ENCODE measurements around the gene C20orf202.
A peak's percentile ranks its signal among the peaks of the same experiment; 100 is the strongest.

C20orf202 gene

DNA sequence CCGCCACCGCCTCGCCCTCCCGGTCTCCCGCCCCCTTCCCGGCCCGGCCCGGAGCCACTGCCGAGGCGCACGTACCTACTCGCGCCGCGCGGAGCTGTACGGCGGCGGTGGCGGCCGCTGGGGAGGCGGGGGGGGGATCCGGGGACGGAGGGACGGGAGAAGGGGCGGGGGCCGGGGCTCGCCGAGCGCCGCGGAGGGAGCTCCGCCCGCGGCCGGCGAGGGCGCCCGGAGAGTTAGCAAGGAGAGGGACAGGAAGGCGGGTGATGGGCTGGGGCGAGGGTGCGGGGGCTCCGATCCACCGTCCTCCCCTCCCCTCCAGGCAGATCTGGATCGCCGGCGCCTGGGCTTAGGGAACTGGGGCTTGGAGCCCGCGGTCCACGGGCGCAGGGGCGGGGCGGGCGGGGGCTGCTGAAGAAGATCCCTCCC is 17.9 kb upstream of the C20orf202 start:
- peaks cover 44% of the 10 kb centered on the region for H3K27me3 ChIP-seq (ENCODE audit: control insufficient read depth, insufficient read depth, low read length)
- peaks cover 4% of the 10 kb centered on the region for H3K36me3 ChIP-seq (ENCODE audit: control insufficient read depth, insufficient read depth, low read length)
- no peaks in the 10 kb centered on the region for H3K9me3 ChIP-seq (ENCODE audit: control insufficient read depth, insufficient read depth, low read length)
- no peak overlapping the region for H3K9ac ChIP-seq (ENCODE audit: low read depth, low read length)
- H3K4me3 ChIP-seq (ENCODE audit: low read depth, low read length): peak overlapping the region; percentile 56
- H3K4me1 ChIP-seq (ENCODE audit: control insufficient read depth, insufficient read depth, low read length): peaks cover 2% of the 10 kb centered on the region

DNA sequence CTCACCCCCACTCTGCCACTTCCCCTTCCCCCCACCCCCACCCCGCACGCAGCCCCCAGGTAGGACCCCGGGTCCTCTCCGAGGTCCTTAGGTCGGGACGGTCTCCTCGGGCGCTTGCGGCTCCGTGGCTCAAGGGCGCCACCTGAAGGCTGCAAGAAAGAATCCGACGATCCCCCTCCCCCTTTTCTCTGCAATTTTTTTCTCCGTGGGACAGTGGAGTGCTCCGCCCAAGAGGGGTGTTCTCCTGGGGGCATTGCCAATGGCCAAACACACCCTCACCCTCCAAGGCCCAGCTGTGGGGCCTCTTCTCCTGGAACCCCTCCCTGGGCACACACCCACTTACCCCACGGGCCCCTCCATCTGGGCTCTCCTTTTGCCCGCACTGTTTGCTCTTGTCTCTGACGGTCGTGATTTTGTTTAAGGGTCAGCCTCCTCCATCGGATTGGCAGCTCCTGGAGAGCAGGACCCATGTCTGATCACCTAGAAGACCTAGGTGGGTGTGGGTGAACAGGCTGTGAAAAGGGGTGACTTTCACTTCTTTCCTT is 17.4 kb upstream of the C20orf202 start:
- H3K36me3 ChIP-seq (ENCODE audit: control insufficient read depth, insufficient read depth, low read length): peaks cover 2% of the 10 kb centered on the region
- no peaks in the 10 kb centered on the region for H3K9me3 ChIP-seq (ENCODE audit: control insufficient read depth, insufficient read depth, low read length)
- H3K27me3 ChIP-seq (ENCODE audit: control insufficient read depth, insufficient read depth, low read length): peaks cover 46% of the 10 kb centered on the region
- H3K4me1 ChIP-seq (ENCODE audit: control insufficient read depth, insufficient read depth, low read length): peaks cover 2% of the 10 kb centered on the region
- H3K9ac ChIP-seq (ENCODE audit: low read depth, low read length): no peak overlapping the region
- peak overlapping the region; percentile 22 for H3K4me3 ChIP-seq (ENCODE audit: low read depth, low read length)

DNA sequence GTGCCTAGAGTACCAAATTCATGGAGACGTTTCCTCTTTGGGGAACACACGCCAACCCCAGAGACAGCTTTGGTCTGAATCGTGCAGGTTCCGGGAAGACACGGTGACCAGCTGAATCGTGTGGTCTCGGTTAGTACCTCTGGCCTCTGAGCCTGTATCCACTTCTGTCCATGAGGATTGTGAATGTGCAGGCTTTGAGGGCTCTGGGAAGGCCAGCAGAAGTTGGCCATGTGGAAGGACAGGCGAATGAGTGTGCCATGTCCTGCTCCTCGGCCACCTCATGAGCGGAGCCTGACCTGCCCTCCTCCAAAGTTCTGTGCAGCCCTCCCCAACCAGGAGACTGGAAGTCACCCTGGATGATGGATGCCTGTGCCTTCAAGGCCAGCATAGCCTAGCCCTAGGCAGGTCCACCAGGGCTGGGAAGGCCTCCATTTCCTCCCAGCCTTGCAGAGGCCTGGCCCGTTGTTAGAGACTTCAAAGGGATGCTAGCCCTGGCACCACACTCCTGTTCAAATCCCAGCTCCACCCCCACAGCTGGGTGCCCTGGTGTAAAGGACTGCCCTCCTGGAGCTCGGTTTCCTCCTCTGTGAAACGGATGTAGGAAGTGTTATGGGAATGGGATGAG is 16.8 kb upstream of the C20orf202 start:
- Histone ChIP-seq H3K4me3 (ENCODE audit: low read depth, low read length) (no peak overlapping the region), H3K4me1 (ENCODE audit: control insufficient read depth, insufficient read depth, low read length) (peaks cover 2% of the 10 kb centered on the region), H3K36me3 (ENCODE audit: control insufficient read depth, insufficient read depth, low read length) (no peaks in the 10 kb centered on the region), H3K9ac (ENCODE audit: low read depth, low read length) (no peak overlapping the region), H3K9me3 (ENCODE audit: control insufficient read depth, insufficient read depth, low read length) (no peaks in the 10 kb centered on the region), H3K27me3 (ENCODE audit: control insufficient read depth, insufficient read depth, low read length) (peaks cover 46% of the 10 kb centered on the region)

DNA sequence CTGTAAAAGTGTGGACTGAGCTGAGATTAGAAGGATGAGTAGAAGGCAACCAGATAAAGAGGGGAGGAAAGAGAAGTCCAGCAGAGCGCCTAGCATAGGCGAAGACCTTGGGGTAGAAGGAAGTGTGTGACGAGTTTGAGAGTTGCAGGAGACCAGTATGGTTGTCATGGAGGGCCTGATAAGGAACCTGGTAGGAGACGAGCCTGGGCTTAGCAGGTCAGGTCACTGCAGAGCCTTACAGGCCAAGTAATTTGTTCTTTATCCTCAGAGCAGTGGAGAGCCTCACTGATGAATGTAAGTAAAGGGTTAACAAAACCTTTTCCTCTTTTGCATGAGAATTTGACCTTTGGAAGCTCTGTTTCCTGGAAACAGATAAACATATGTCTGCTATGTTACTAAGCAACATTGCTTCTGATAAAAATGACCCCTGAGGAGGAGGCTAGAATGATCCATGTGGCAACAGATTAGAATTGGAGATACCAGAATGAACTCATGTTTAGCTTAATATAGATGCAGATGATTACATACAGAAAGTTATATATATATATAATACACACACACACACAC is 15.6 kb upstream of the C20orf202 start:
- Histone ChIP-seq H3K4me3 (ENCODE audit: low read depth, low read length) (no peak overlapping the region), H3K9ac (ENCODE audit: low read depth, low read length) (no peak overlapping the region), H3K4me1 (ENCODE audit: control insufficient read depth, insufficient read depth, low read length) (no peaks in the 10 kb centered on the region), H3K36me3 (ENCODE audit: control insufficient read depth, insufficient read depth, low read length) (no peaks in the 10 kb centered on the region), H3K9me3 (ENCODE audit: control insufficient read depth, insufficient read depth, low read length) (no peaks in the 10 kb centered on the region), H3K27me3 (ENCODE audit: control insufficient read depth, insufficient read depth, low read length) (peaks cover 39% of the 10 kb centered on the region)

DNA sequence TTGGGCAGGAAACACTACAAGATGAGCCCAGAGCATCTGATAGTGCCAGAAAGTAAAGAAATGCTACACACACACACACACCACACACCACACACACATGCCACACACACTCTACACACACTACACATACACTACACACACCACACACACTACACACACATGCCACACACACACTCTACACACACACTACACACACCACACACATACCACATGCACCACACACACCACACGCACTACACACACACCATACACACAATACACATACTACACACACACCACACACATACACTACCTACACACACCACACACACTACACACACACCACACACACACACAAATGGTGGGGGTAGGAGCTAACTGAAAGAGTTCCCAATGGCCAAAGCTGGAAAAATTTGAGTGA is 14.9 kb upstream of the C20orf202 start:
- no peaks in the 10 kb centered on the region for H3K36me3 ChIP-seq (ENCODE audit: control insufficient read depth, insufficient read depth, low read length)
- H3K4me1 ChIP-seq (ENCODE audit: control insufficient read depth, insufficient read depth, low read length): no peaks in the 10 kb centered on the region
- no peaks in the 10 kb centered on the region for H3K9me3 ChIP-seq (ENCODE audit: control insufficient read depth, insufficient read depth, low read length)
- H3K4me3 ChIP-seq (ENCODE audit: low read depth, low read length): no peak overlapping the region
- peaks cover 34% of the 10 kb centered on the region for H3K27me3 ChIP-seq (ENCODE audit: control insufficient read depth, insufficient read depth, low read length)
- H3K9ac ChIP-seq (ENCODE audit: low read depth, low read length): no peak overlapping the region

DNA sequence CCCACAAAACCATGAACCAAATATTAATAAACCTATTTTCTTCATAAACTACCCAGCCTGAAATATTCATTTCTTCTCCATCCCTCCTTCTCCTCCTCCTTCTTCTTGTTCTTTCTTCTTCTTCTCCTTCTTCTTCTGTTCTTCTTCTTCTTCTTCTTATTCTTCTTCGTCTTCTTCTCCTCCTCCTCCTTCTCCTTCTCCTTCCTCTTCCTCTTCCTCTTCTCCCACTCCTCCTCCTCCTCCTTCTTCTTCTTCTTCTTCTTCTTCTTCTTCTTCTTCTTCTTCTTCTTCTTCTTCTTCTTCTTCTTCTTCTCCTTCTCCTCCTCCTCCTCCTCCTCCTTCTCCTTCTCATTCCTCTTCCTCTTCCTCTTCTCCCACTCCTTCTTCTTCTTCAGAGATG is 13.4 kb upstream of the C20orf202 start:
- Histone ChIP-seq H3K27me3 (ENCODE audit: control insufficient read depth, insufficient read depth, low read length) (peaks cover 20% of the 10 kb centered on the region), H3K4me3 (ENCODE audit: low read depth, low read length) (no peak overlapping the region), H3K4me1 (ENCODE audit: control insufficient read depth, insufficient read depth, low read length) (no peaks in the 10 kb centered on the region), H3K9me3 (ENCODE audit: control insufficient read depth, insufficient read depth, low read length) (no peaks in the 10 kb centered on the region), H3K9ac (ENCODE audit: low read depth, low read length) (no peak overlapping the region), H3K36me3 (ENCODE audit: control insufficient read depth, insufficient read depth, low read length) (no peaks in the 10 kb centered on the region)

DNA sequence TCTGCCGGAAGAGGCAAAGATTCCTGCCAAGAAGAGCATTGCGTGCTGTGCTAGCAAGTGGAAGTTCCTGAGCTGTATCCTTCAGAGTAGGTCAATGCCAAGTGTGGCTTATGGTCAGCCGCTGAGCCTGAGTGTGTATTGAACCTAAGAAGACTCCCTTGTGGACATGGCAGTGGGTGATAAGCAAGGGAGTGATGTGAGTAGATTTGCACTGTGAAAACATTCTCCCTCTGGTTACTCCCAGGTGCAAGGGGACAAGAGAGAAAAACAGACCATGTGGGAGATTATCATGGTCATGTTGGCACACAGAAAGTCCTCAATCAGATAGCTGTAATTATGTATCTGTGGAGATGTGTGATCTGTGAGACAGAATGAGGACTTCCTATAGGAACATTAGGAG is 12.4 kb upstream of the C20orf202 start:
- Histone ChIP-seq H3K36me3 (ENCODE audit: control insufficient read depth, insufficient read depth, low read length) (no peaks in the 10 kb centered on the region), H3K4me1 (ENCODE audit: control insufficient read depth, insufficient read depth, low read length) (no peaks in the 10 kb centered on the region), H3K9ac (ENCODE audit: low read depth, low read length) (no peak overlapping the region), H3K9me3 (ENCODE audit: control insufficient read depth, insufficient read depth, low read length) (no peaks in the 10 kb centered on the region), H3K4me3 (ENCODE audit: low read depth, low read length) (no peak overlapping the region), H3K27me3 (ENCODE audit: control insufficient read depth, insufficient read depth, low read length) (peaks cover 20% of the 10 kb centered on the region)

DNA sequence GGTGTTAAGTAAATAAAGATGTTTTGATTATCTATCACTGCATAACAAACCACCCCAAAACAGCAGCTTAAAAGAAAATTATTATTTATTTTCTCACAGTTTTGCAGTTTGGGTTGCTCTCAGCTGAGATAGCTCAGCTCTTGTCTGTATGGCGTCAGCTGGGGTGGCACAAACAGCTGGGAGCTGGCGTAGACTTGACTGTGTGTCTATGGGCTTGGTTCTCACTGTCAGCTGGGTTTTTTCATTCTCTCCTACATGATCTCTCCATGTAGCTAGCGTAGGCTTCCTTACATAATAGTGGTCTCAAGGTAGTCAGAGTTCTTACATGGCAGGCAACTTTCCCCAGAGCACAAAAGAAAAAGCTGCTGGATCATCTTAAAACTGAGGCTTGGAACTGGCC is 12.0 kb upstream of the C20orf202 start:
- no peak overlapping the region for H3K4me3 ChIP-seq (ENCODE audit: low read depth, low read length)
- H3K36me3 ChIP-seq (ENCODE audit: control insufficient read depth, insufficient read depth, low read length): no peaks in the 10 kb centered on the region
- H3K4me1 ChIP-seq (ENCODE audit: control insufficient read depth, insufficient read depth, low read length): no peaks in the 10 kb centered on the region
- peaks cover 19% of the 10 kb centered on the region for H3K27me3 ChIP-seq (ENCODE audit: control insufficient read depth, insufficient read depth, low read length)
- no peaks in the 10 kb centered on the region for H3K9me3 ChIP-seq (ENCODE audit: control insufficient read depth, insufficient read depth, low read length)
- no peak overlapping the region for H3K9ac ChIP-seq (ENCODE audit: low read depth, low read length)

DNA sequence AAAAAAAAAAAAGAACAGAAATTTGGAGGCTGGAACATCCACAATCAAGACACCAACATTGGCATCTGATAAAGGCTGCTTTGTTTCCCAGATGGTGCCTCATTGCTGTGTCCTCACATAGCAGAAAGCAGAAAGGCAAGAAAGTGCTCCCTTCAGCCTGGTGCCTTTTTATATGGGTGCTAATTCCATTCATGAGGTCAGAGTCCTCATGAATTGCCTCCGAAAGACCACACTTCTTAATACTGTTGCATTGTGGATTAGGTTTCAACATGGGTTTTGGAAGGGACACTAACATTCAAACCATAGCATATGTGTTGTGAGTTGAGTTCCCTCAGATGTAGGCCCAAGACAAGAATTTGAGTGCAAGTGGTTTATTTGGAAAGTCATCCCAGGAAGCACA is 8.0 kb upstream of the C20orf202 start:
- H3K9ac ChIP-seq (ENCODE audit: low read depth, low read length): no peak overlapping the region
- H3K9me3 ChIP-seq (ENCODE audit: control insufficient read depth, insufficient read depth, low read length): no peaks in the 10 kb centered on the region
- H3K36me3 ChIP-seq (ENCODE audit: control insufficient read depth, insufficient read depth, low read length): no peaks in the 10 kb centered on the region
- H3K27me3 ChIP-seq (ENCODE audit: control insufficient read depth, insufficient read depth, low read length): peaks cover 2% of the 10 kb centered on the region
- no peak overlapping the region for H3K4me3 ChIP-seq (ENCODE audit: low read depth, low read length)
- no peaks in the 10 kb centered on the region for H3K4me1 ChIP-seq (ENCODE audit: control insufficient read depth, insufficient read depth, low read length)

DNA sequence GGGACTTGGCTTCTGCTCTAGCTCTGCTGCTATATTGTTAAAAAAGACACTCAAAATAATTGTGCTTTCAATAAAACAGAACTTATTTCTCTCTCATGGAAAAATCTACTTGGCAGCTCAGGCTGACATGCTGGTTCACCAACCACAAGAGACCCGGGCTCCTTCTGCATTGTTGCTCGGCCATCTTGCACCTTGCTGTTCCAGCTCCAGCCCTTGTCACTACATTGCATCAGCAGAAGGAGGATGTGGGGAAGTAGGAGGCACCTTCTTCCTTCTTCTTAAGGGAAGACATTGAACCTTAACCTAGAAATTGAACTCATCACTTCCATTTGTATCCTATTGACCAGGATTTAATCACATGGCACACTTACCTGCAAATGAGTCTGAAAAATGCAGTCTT is 6.6 kb upstream of the C20orf202 start:
- Histone ChIP-seq H3K36me3 (ENCODE audit: control insufficient read depth, insufficient read depth, low read length) (no peaks in the 10 kb centered on the region), H3K4me3 (ENCODE audit: low read depth, low read length) (no peak overlapping the region), H3K9ac (ENCODE audit: low read depth, low read length) (no peak overlapping the region), H3K9me3 (ENCODE audit: control insufficient read depth, insufficient read depth, low read length) (no peaks in the 10 kb centered on the region), H3K27me3 (ENCODE audit: control insufficient read depth, insufficient read depth, low read length) (no peaks in the 10 kb centered on the region), H3K4me1 (ENCODE audit: control insufficient read depth, insufficient read depth, low read length) (no peaks in the 10 kb centered on the region)

DNA sequence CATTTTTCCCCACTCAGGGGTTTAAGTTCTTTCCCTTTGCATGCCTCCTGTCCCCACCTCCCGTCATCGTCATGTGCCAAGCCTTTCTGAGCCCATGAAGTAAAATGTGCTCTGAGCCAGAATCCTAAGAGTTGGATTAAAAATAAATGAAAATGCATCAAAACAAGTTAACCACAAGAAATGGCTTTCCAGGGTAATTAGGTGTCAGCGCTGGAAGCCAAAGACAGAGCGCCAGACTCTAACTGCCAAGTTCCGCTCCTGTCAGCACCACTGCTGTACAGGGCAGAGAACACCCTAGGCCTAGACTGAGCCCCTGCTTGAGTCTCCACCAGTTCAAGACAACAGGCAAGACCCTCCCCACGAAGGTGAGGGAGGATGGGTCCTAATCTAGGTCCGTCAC is 5.5 kb upstream of the C20orf202 start:
- H3K4me3 ChIP-seq (ENCODE audit: low read depth, low read length): no peak overlapping the region
- H3K9ac ChIP-seq (ENCODE audit: low read depth, low read length): no peak overlapping the region
- H3K27me3 ChIP-seq (ENCODE audit: control insufficient read depth, insufficient read depth, low read length): no peaks in the 10 kb centered on the region
- no peaks in the 10 kb centered on the region for H3K9me3 ChIP-seq (ENCODE audit: control insufficient read depth, insufficient read depth, low read length)
- H3K4me1 ChIP-seq (ENCODE audit: control insufficient read depth, insufficient read depth, low read length): no peaks in the 10 kb centered on the region
- no peaks in the 10 kb centered on the region for H3K36me3 ChIP-seq (ENCODE audit: control insufficient read depth, insufficient read depth, low read length)

DNA sequence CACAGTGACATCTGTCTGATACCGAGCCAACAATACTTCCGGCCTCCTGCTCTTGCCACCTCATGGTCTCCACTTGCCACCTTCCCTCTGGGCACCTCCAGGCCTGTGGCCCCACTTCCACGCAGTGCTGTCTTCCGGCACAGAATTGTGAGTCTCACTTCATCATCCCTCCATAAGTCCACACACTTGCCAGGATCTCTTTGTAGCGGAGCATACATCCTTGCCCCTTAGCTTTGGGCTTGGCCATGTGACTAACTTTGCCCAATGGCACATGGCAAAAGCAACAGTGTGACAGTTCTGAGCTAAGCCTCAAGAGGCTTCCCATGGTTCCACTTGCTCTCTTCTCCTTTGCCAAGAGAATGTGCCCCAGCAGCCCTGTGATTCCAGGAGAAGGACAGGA is 4.5 kb upstream of the C20orf202 start:
- Histone ChIP-seq H3K9me3 (ENCODE audit: control insufficient read depth, insufficient read depth, low read length) (no peaks in the 10 kb centered on the region), H3K27me3 (ENCODE audit: control insufficient read depth, insufficient read depth, low read length) (no peaks in the 10 kb centered on the region), H3K9ac (ENCODE audit: low read depth, low read length) (no peak overlapping the region), H3K4me3 (ENCODE audit: low read depth, low read length) (no peak overlapping the region), H3K36me3 (ENCODE audit: control insufficient read depth, insufficient read depth, low read length) (no peaks in the 10 kb centered on the region), H3K4me1 (ENCODE audit: control insufficient read depth, insufficient read depth, low read length) (no peaks in the 10 kb centered on the region)

Measured in iPS-15b (cell line).